B cell (primary cell): ENCODE data around the gene MPND. TPM values are rescaled to one million over a fixed set of nuclear protein-coding genes. Genes with fewer than 3 reads are reported as not detected.

Source experiments
- ATAC-seq: fragments of 200-7000 bp; cut with Tn5 transposase; one replicate; pipeline ENCODE4 v1.10.0; 2021; ENCODE audit warnings: low read depth, mild to moderate bottlenecking, moderate number of reproducible peaks, moderate library complexity
- CTCF ChIA-PET: fragments of 350-600 bp; sonication (Branson Sonifier 250); formaldehyde crosslinking; loops from one replicate; lab custom pipeline; 2021; ENCODE audit warnings: antibody characterized with exemption, inconsistent platforms; lab: Charles Lee
- POLR2A ChIA-PET: fragments of 350-600 bp; sonication (Branson Sonifier 250); formaldehyde crosslinking; loops from one replicate; lab custom pipeline; 2021; ENCODE audit warnings: antibody characterized with exemption; lab: Charles Lee
- DNase-seq: peaks from one replicate; pipeline ENCODE4 v3.0.0; 2013
- H2AFZ ChIP-seq: 2 replicates; pipeline ENCODE4 v1.6.1; 2012; ENCODE audit warnings: mild to moderate bottlenecking, low read depth, low read length; ENCODE audit not compliant: insufficient read depth, poor library complexity, severe bottlenecking
- H3K27ac ChIP-seq, 2 donors: 1 replicate in 1 of 2; 2 replicates in 1 of 2; pipeline ENCODE4 v1.5.1; 2012 to 2013; ENCODE audit warnings: low read length in 2 of 2, mild to moderate bottlenecking in 2 of 2, moderate library complexity in 1 of 2
- H3K27me3 ChIP-seq, 4 experiments: fragments of 200-600 bp in 1 of 4; sonication (generic) in 1 of 4; replicated peaks in 1 of 4; 1 replicate in 2 of 4; 2 replicates in 2 of 4; pipeline versions ENCODE4 v1.6.1 to v1.7.0; 2013 to 2016; ENCODE audit warnings: low read length in 3 of 4, mild to moderate bottlenecking in 2 of 4, mixed read lengths in 1 of 4, moderate library complexity in 1 of 4; ENCODE audit not compliant: insufficient read depth in 4 of 4, control insufficient read depth in 3 of 4; ENCODE audit errors: control extremely low read depth in 1 of 4
- H3K36me3 ChIP-seq, 2 experiments: replicated peaks in 1 of 2; 1 replicate in 1 of 2; 2 replicates in 1 of 2; pipeline versions ENCODE4 v1.6.1 to v1.7.1; 2013; ENCODE audit warnings: low read length in 1 of 2; ENCODE audit not compliant: insufficient read depth in 2 of 2, control insufficient read depth in 1 of 2; ENCODE audit errors: control extremely low read depth in 1 of 2, extremely low read depth in 1 of 2
- H3K4me1 ChIP-seq, 2 donors: fragments of 200-600 bp in 1 of 2; sonication (generic) in 1 of 2; 1 replicate in 1 of 2; 2 replicates in 1 of 2; pipeline versions ENCODE4 v1.5.1 to v1.6.1; 2013 to 2017; ENCODE audit warnings: low read length in 2 of 2; ENCODE audit not compliant: control insufficient read depth in 2 of 2, insufficient read depth in 2 of 2
- H3K4me2 ChIP-seq: replicated peaks from 2 replicates; pipeline ENCODE3; 2012; ENCODE audit warnings: mild to moderate bottlenecking, low read depth, low read length; ENCODE audit not compliant: poor library complexity, severe bottlenecking
- H3K4me3 ChIP-seq, 5 experiments: fragments of 200-600 bp in 1 of 5; sonication (generic) in 1 of 5; 1 replicate in 3 of 5; 2 replicates in 2 of 5; pipeline versions ENCODE4 v1.5.1 to v1.7.0; 2011 to 2016; ENCODE audit warnings: low read length in 4 of 5, mild to moderate bottlenecking in 4 of 5, low read depth in 2 of 5, control low read depth in 1 of 5, moderate library complexity in 1 of 5; ENCODE audit not compliant: insufficient read depth in 1 of 5; ENCODE audit errors: control extremely low read depth in 1 of 5, extremely low read depth in 1 of 5
- H3K79me2 ChIP-seq: fragments of 200-600 bp; sonication (generic); one replicate; pipeline ENCODE4 v1.6.0; 2016; ENCODE audit warnings: low read length; ENCODE audit not compliant: control insufficient read depth, insufficient read depth
- H3K9ac ChIP-seq: fragments of 200-600 bp; sonication (generic); 2 replicates; pipeline ENCODE4 v1.6.1; 2017; ENCODE audit warnings: mild to moderate bottlenecking, low read length, moderate library complexity
- H3K9me3 ChIP-seq, 3 donors: one replicate each; pipeline versions ENCODE4 v1.6.1 to v1.7.1; 2013; ENCODE audit warnings: low read length in 2 of 3; ENCODE audit not compliant: control insufficient read depth in 2 of 3, insufficient read depth in 1 of 3; ENCODE audit errors: control extremely low read depth in 1 of 3
- H4K20me1 ChIP-seq: 2 replicates; pipeline ENCODE4 v1.6.0; 2012; ENCODE audit warnings: mild to moderate bottlenecking, low read length; ENCODE audit not compliant: insufficient read depth, control insufficient read depth, poor library complexity, severe bottlenecking
- H3K27ac Mint-ChIP-seq: one replicate; pipeline ENCODE4 v1.8.0; 2021; ENCODE audit warnings: mixed read lengths
- H3K27me3 Mint-ChIP-seq: one replicate; pipeline ENCODE4 v1.8.0; 2021; ENCODE audit warnings: mixed read lengths
- H3K4me1 Mint-ChIP-seq: one replicate; pipeline ENCODE4 v1.8.0; 2021; ENCODE audit warnings: mixed read lengths
- H3K4me3 Mint-ChIP-seq: one replicate; pipeline ENCODE4 v1.8.0; 2021; ENCODE audit warnings: mixed read lengths
- H3K9me3 Mint-ChIP-seq: one replicate; pipeline ENCODE4 v1.8.0; 2022; ENCODE audit warnings: mixed read lengths; ENCODE audit not compliant: insufficient read depth
- CTCF ChIP-seq: fragments of 200-600 bp; IDR thresholded peaks from one replicate; pipeline ENCODE4 v1.8.0; 2022; ENCODE audit warnings: antibody characterized with exemption, mild to moderate bottlenecking
- EZH2 ChIP-seq: IDR thresholded peaks from 2 replicates; pipeline ENCODE4 v1.6.1; 2012; ENCODE audit warnings: borderline replicate concordance, low read depth, mild to moderate bottlenecking, moderate library complexity, low read length; ENCODE audit not compliant: insufficient read depth, poor library complexity, severe bottlenecking
- WGBS: methylation state at CpG from one replicate; pipeline ENCODE4 v1.1.5; 2013; ENCODE audit warnings: missing lambda C conversion rate; ENCODE audit not compliant: insufficient coverage; 5-methylcytosine and 5-hydroxymethylcytosine counted together
- intact Hi-C: fragments of 100-400 bp; cut with micrococcal nuclease; formaldehyde crosslinking; loops from one replicate; pipeline ENCODE4 v1.10.0; 2022
- polyA plus RNA-seq: library from polyadenylated mRNA; depleted of rRNA; stranded (reverse); fragments of >200 nt; gene quantifications from 2 replicates; pipeline ENCODE4 v1.2.3, GENCODE V29; 2012
- total RNA-seq, 2 donors: library from RNA; stranded (reverse); fragments of 120-200 nt in 1 of 2; gene quantifications; 1 replicate in 1 of 2; 2 replicates in 1 of 2; pipeline versions ENCODE4 v1.2.3 to v1.2.4, GENCODE V29; 2013 to 2022

MPND gene
- total and polyA plus RNA-seq, 2 donors (not counting 1 experiment from before 2014, with no cell fraction given) = 14.5 to 25.6 TPM

- no peak overlapping the region for H3K27ac Mint-ChIP-seq
- no peaks in the 10 kb centered on the region for H3K27me3 ChIP-seq
- no peak for TF ChIP-seq EZH2
- no peak for TF ChIP-seq CTCF
- H3K4me3 Mint-ChIP-seq = no peak overlapping the region
- no peak overlapping the region for H3K4me3 ChIP-seq
- CTCF ChIA-PET = interaction anchor here (1.0 to 1.9 kb wide), 2 partner anchors 10 to 18 kb away, joined by 3 to 5 read pairs; no protein-coding TSS in a partner anchor
- no peak overlapping the region for H3K9ac ChIP-seq
- no peaks in the 10 kb centered on the region for H3K27me3 Mint-ChIP-seq
- DNase-seq = peak; percentile 25
- peaks cover 2% of the 10 kb centered on the region for H3K4me1 Mint-ChIP-seq
- POLR2A ChIA-PET = interaction anchor here (1.2 to 1.4 kb wide), 3 partner anchors 9 to 38 kb away, joined by 3 read pairs; partner anchors contain the start of gene SH3GL1
- no peaks in the 10 kb centered on the region for H3K4me1 ChIP-seq
- no peak for ATAC-seq
- intact Hi-C loops = loop anchor here (2.0 kb wide), 1 partner anchor 17 kb away; no protein-coding TSS in a partner anchor
- no peak overlapping the region for H2AFZ ChIP-seq
- no peaks in the 10 kb centered on the region for H3K79me2 ChIP-seq
- no peaks in the 10 kb centered on the region for H3K9me3 ChIP-seq
- H3K36me3 ChIP-seq = peaks cover 0 to 64% of the 10 kb centered on the region in 2 experiments
- no peak overlapping the region for H3K4me2 ChIP-seq
- H4K20me1 ChIP-seq = no peaks in the 10 kb centered on the region
- no peaks in the 10 kb centered on the region for H3K9me3 Mint-ChIP-seq
- 93% methylated on average over 32 of the region's 32 CpGs for WGBS
- H3K27ac ChIP-seq = no peak overlapping the region
Observed at GRCh38 chr19:4362101-4362828, 18.9 kb downstream of the MPND start.
